Stimulated activated CD4-positive, alpha-beta T cell treated with anti-CD3 and anti-CD28 coated beads, Interleukin-15, amount 100 ng/mL, for 48 hours (primary cell): Measurements from ENCODE around the gene PMF1.
"Not testable (repeated sequence)": the region's sequence is repeated elsewhere in the genome, so short reads cannot be mapped to it uniquely, and the experiment has no call there.

Experiments used
- DNase-seq, 2 donors: peaks; one replicate each; pipeline ENCODE4 v3.0.0-alpha.2; 2020; ENCODE audit warnings: low read depth in 2 of 2

The PMF1 gene

GRCh38 chr1:156212833-156213643 is at the start of gene PMF1:
PMF1 (plus strand) TSS chr1:156213007; CDS start chr1:156213016, 9 bp downstream.
- peak; percentile 95 to 96 for DNase-seq

- no peak for DNase-seq
Observed at GRCh38 chr1:156163712-156164111, 49.1 kb upstream of the PMF1 start.

- DNase-seq = no peak
Observed at GRCh38 chr1:156164125-156164831, 48.5 kb upstream of the PMF1 start.

GRCh38 chr1:156165083-156165482 is 47.7 kb upstream of the PMF1 start:
- DNase-seq = no peak

GRCh38 chr1:156167536-156167935 is 45.3 kb upstream of the PMF1 start:
- DNase-seq = no peak

GRCh38 chr1:156172696-156173470 is 39.9 kb upstream of the PMF1 start:
- no peak for DNase-seq

GRCh38 chr1:156176610-156177210 is 36.1 kb upstream of the PMF1 start:
- no peak for DNase-seq

- no peak for DNase-seq
Observed at GRCh38 chr1:156177919-156178654, 34.7 kb upstream of the PMF1 start.

- DNase-seq = no peak
Observed at GRCh38 chr1:156180471-156180870, 32.3 kb upstream of the PMF1 start.

- not testable (repeated sequence) for DNase-seq
Observed at GRCh38 chr1:156181391-156181924, 31.3 kb upstream of the PMF1 start.

- not testable (repeated sequence) for DNase-seq
Observed at GRCh38 chr1:156182010-156182779, 30.6 kb upstream of the PMF1 start.

- DNase-seq = not testable (repeated sequence)
Observed at GRCh38 chr1:156186347-156187177, 26.2 kb upstream of the PMF1 start.

- not testable (repeated sequence) for DNase-seq
Observed at GRCh38 chr1:156190265-156190664, 22.5 kb upstream of the PMF1 start.

- DNase-seq = no peak
Observed at GRCh38 chr1:156191292-156191964, 21.4 kb upstream of the PMF1 start.

GRCh38 chr1:156193208-156193487 is 19.7 kb upstream of the PMF1 start:
- DNase-seq = no peak

- peak; percentile 95 for DNase-seq
Observed at GRCh38 chr1:156193488-156194299, 19.1 kb upstream of the PMF1 start, which contains the start of gene SLC25A44. SLC25A44 (plus strand) TSS chr1:156194104; CDS start chr1:156199848, 5,744 bp downstream.

GRCh38 chr1:156194300-156194652 is 18.5 kb upstream of the PMF1 start:
- no peak for DNase-seq

GRCh38 chr1:156195853-156196252 is 17.0 kb upstream of the PMF1 start:
- no peak for DNase-seq
